HFFc6 (cell line): Measurements from ENCODE around the gene MTCL3.
A peak's percentile ranks its signal among the peaks of the same experiment; 100 is the strongest.

ENCODE experiments used
- DNase-seq: peaks from one replicate; pipeline ENCODE4 v3.0.0-alpha.2; 2018
- H3K27ac Mint-ChIP-seq: 2 replicates; pipeline ENCODE4 v1.8.0; 2020; ENCODE audit warnings: mild to moderate bottlenecking, mixed read lengths
- H3K27me3 Mint-ChIP-seq: 2 replicates; pipeline ENCODE4 v1.8.0; 2021; ENCODE audit warnings: mild to moderate bottlenecking, moderate library complexity, mixed read lengths; ENCODE audit not compliant: insufficient read depth
- H3K36me3 Mint-ChIP-seq: 2 replicates; pipeline ENCODE4 v1.8.0; 2021; ENCODE audit warnings: low read depth, mixed read lengths
- H3K4me1 Mint-ChIP-seq: 2 replicates; pipeline ENCODE4 v1.8.0; 2020; ENCODE audit warnings: low read depth, mixed read lengths
- H3K4me3 Mint-ChIP-seq: 2 replicates; pipeline ENCODE4 v1.8.0; 2020; ENCODE audit warnings: mild to moderate bottlenecking, moderate library complexity, mixed read lengths
- H3K9me3 Mint-ChIP-seq: 2 replicates; pipeline ENCODE4 v1.8.0; 2020; ENCODE audit warnings: mild to moderate bottlenecking, mixed read lengths
- CTCF ChIP-seq: fragments of 200-600 bp; sonication (generic); IDR thresholded peaks from 2 replicates; pipeline ENCODE4 v1.5.0; 2021; ENCODE audit warnings: antibody characterized with exemption, mild to moderate bottlenecking

The MTCL3 gene

GRCh38 chr6:127468936-127469335, 50.2 kb downstream of the MTCL3 start:
- no peak overlapping the region for H3K27ac Mint-ChIP-seq
- H3K36me3 Mint-ChIP-seq: no peaks in the 10 kb centered on the region
- no peaks in the 10 kb centered on the region for H3K9me3 Mint-ChIP-seq
- TF ChIP-seq CTCF: no peak
- no peak for DNase-seq
- H3K4me1 Mint-ChIP-seq: peaks cover 53% of the 10 kb centered on the region
- H3K27me3 Mint-ChIP-seq: peaks cover 3% of the 10 kb centered on the region; the same call in 1 of the 2 replicates
- no peak overlapping the region for H3K4me3 Mint-ChIP-seq

- H3K27me3 Mint-ChIP-seq: peaks cover 3% of the 10 kb centered on the region; the same call in 1 of the 2 replicates
- no peak overlapping the region for H3K4me3 Mint-ChIP-seq
- TF ChIP-seq CTCF: no peak
Measured at GRCh38 chr6:127466416-127466815, 52.7 kb downstream of the MTCL3 start.

GRCh38 chr6:127464881-127465459, 54.2 kb downstream of the MTCL3 start:
- TF ChIP-seq CTCF: peak; percentile 91
- peak; percentile 72 for DNase-seq
- Mint-ChIP-seq H3K4me1 (peaks cover 44% of the 10 kb centered on the region), H3K36me3 (no peaks in the 10 kb centered on the region), H3K4me3 (no peak overlapping the region), H3K9me3 (no peaks in the 10 kb centered on the region), H3K27me3 (peaks cover 2% of the 10 kb centered on the region; the same call in 1 of the 2 replicates), H3K27ac (peak overlapping the region; percentile 61)

More at GRCh38 chr6:127466416-127466815, 52.7 kb downstream of the MTCL3 start:
- Mint-ChIP-seq H3K27ac (no peak overlapping the region), H3K4me1 (peaks cover 58% of the 10 kb centered on the region), H3K9me3 (no peaks in the 10 kb centered on the region), H3K36me3 (no peaks in the 10 kb centered on the region)
- no peak for DNase-seq

- no peaks in the 10 kb centered on the region for H3K36me3 Mint-ChIP-seq
- H3K27ac Mint-ChIP-seq: peak overlapping the region; percentile 61
- H3K4me3 Mint-ChIP-seq: peak overlapping the region; percentile 29; the same call in 1 of the 2 replicates
- no peaks in the 10 kb centered on the region for H3K27me3 Mint-ChIP-seq
- no peak for TF ChIP-seq CTCF
- peaks cover 45% of the 10 kb centered on the region for H3K4me1 Mint-ChIP-seq
- H3K9me3 Mint-ChIP-seq: no peaks in the 10 kb centered on the region
- peak; percentile 76 for DNase-seq
Measured at GRCh38 chr6:127464161-127464880, 54.8 kb downstream of the MTCL3 start.

GRCh38 chr6:127463056-127463455, 56.1 kb downstream of the MTCL3 start:
- Mint-ChIP-seq H3K4me3 (no peak overlapping the region), H3K4me1 (peaks cover 52% of the 10 kb centered on the region), H3K36me3 (no peaks in the 10 kb centered on the region), H3K27ac (0 out of 2 replicates have a peak overlapping the region, but pooled peaks have one; percentile 61), H3K27me3 (no peaks in the 10 kb centered on the region), H3K9me3 (no peaks in the 10 kb centered on the region)
- no peak for DNase-seq
- no peak for TF ChIP-seq CTCF
